ENCODE results near the gene SLC18A2.

The SLC18A2 gene

DNA sequence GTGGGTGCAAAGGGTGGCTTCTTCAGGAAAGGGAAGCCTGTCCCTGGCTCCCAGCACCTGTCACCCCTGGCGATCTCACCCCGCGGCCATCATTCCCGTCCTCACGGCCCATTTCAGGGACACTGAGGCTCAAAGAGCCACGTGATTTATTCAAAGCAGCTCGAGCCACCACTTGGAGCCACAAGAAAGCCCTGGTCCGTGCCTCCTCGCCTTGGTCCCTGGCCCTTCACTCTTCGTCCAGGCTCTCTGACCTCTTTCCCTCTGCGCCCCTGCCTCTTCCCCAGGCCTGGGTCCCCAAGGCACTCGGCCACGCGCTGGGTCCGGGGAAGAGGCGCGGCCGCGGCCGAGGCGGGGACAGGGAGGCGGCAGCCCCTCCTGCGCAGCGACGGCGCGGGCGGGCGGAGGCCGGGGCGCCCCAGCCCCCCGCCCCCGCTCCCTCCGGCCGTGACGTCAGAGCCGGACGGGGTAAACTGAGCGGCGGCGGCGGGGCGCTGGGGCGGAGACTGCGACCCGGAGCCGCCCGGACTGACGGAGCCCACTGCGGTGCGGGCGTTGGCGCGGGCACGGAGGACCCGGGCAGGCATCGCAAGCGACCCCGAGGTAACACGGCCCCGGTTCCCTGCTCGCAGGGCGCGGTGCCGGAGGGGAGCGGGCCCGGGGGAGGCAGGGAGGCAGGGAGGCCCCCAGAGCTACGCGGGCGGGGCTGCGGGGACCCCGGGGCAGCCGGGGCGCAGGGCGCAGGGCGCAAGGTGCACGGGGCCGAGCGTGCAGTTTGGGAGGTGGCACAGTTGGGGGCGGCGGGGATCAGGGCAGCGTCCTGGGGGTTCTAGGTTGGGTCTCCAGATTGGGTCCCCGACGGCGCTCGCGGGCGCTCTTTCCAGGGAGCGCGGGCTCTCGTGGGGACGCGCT lies at the start of gene SLC18A2:
Gene SLC18A2 (plus strand): TSS at position 494 of the 909 bp plus-strand sequence. CDS start 580 bp downstream, outside the sequence.
- H3K4me3 ChIP-seq (replicated peaks; ENCODE audit: low read depth, low read length), result no peak within 1 kb of the TSS
- TF ChIP-seq, protein P1, sequence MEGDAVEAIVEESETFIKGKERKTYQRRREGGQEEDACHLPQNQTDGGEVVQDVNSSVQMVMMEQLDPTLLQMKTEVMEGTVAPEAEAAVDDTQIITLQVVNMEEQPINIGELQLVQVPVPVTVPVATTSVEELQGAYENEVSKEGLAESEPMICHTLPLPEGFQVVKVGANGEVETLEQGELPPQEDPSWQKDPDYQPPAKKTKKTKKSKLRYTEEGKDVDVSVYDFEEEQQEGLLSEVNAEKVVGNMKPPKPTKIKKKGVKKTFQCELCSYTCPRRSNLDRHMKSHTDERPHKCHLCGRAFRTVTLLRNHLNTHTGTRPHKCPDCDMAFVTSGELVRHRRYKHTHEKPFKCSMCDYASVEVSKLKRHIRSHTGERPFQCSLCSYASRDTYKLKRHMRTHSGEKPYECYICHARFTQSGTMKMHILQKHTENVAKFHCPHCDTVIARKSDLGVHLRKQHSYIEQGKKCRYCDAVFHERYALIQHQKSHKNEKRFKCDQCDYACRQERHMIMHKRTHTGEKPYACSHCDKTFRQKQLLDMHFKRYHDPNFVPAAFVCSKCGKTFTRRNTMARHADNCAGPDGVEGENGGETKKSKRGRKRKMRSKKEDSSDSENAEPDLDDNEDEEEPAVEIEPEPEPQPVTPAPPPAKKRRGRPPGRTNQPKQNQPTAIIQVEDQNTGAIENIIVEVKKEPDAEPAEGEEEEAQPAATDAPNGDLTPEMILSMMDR (IDR thresholded peaks at IDR 0.05; ENCODE audit: low read length, missing control alignments), result no peak
- DNase-seq (ENCODE audit: low read depth), result no peak

DNA sequence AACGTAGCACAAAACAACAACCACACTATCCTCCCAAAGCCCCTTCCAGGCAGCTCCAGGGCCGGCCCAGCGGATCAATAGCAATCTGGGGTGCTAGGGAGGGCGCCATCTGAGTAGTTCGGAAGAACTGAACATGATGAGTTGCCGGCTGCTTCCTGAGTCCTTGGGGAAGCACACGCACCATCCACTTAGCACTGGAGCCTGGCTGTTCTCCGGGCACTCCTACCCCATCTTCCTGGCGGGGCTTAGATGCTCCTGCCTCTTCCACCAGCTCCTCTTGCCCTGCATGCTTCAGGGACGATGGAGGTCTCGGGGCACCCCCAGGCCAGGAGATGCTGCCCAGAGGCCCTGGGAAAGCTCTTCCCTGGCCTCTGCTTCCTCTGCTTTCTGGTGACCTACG lies 43.7 kb upstream of the SLC18A2 start, which contains the start of gene KCNK18:
Gene KCNK18 (plus strand): TSS at position 301 of the 400 bp plus-strand sequence. CDS start 0 bp downstream, at position 301.
- TF ChIP-seq, protein P1 (IDR thresholded peaks at IDR 0.05; ENCODE audit: low read length, missing control alignments), result no peak
- no peak for DNase-seq (ENCODE audit: low read depth)
- H3K4me3 ChIP-seq (replicated peaks; ENCODE audit: low read depth, low read length), result no peak within 1 kb of the TSS

DNA sequence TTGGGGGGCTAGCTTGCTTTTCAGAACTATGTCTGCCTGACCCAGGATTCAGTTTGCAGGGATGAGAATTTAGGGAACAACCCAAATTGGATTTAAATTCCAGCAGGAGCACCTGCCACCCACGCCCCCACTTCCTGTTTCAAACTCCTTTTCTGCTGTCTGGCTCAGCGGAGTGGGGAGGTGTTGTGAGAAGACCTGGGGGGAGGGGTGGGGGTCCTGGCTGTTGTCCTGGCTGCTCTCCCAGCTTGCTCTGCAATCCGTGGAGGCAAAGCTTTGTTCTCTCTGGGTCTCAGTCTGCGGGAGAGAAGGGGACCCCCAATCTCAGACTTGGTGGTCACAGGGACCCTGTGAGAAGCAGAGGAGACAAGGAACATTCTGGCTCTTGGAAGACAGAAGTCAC lies 42.8 kb upstream of the SLC18A2 start:
- no peak for DNase-seq (ENCODE audit: low read depth)
- H3K4me3 ChIP-seq (replicated peaks; ENCODE audit: low read depth, low read length), result no peak overlapping the region
- TF ChIP-seq, protein P1 (IDR thresholded peaks at IDR 0.05; ENCODE audit: low read length, missing control alignments), result no peak

DNA sequence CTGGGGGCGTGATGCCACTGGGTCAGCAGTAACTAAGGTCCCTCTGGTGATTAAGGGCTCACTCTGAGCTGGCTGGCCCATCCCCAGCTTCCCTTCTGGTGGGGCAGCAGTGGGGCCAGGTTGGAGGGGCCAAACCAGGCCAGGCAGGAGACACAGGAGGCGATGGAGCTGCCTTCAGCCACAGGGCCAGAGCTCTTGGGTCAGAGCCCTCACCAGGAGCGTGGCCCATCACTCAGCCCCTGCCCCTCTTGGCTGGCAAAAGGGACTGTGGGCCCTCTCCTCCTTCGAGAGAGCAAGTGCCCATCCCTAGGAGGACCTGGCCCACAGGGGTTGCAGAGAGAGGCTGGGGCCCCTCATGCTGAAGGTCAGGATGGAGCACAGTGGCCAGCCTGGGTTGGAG lies 39.1 kb upstream of the SLC18A2 start:
- DNase-seq (ENCODE audit: low read depth), result no peak
- TF ChIP-seq, protein P1 (IDR thresholded peaks at IDR 0.05; ENCODE audit: low read length, missing control alignments), result no peak
- no peak overlapping the region for H3K4me3 ChIP-seq (replicated peaks; ENCODE audit: low read depth, low read length)

DNA sequence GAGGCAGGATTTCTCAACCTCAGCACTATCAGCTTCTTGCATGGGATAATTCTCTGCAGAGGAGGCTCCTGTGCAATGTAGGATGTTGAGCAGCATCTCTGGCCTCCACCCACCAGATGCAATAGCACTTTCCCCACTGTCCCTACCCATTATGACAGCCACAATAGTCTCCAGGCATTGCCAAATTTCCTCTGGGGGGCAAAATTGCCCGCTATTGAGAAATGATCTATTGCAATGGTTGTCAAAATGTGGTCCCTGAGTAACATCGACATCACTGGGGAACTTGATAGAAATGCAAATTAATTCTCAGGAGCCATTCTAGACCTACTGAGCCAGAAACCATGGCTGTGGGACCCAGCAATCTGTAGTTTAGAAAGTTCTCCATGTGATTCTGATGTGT lies 36.6 kb upstream of the SLC18A2 start:
- no peak overlapping the region for H3K4me3 ChIP-seq (replicated peaks; ENCODE audit: low read depth, low read length)
- TF ChIP-seq, protein P1 (IDR thresholded peaks at IDR 0.05; ENCODE audit: low read length, missing control alignments), result no peak
- DNase-seq (ENCODE audit: low read depth), result no peak

DNA sequence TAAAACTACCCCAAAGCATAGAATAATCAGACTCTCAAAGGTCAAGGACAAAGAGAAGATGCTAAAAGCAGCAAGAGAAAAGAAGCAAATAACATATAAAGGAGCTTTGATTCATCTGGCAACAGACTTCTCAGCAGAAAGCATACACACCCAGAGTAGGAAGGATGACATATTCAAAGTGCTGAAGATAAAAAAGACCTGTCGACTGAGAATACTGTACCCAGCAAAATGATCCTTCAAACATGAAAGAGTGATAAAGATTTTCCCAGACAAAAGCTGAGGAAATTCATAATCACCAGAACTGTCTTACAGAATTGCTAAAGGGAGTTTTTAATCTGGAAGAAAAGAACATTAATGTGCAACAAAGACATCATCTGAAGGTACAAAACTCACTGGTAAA lies 28.7 kb upstream of the SLC18A2 start:
- no peak for DNase-seq (ENCODE audit: low read depth)
- H3K4me3 ChIP-seq (replicated peaks; ENCODE audit: low read depth, low read length), result no peak overlapping the region
- TF ChIP-seq, protein P1 (IDR thresholded peaks at IDR 0.05; ENCODE audit: low read length, missing control alignments), result no peak

Data from fibroblast of pulmonary artery (primary cell).